Mononuclear cell (primary cell): ENCODE data around the gene SLC8B1. TPM values are rescaled to one million over a fixed set of nuclear protein-coding genes. Genes with fewer than 3 reads are reported as not detected.

Source experiments
- H3K27me3 ChIP-seq: 2 replicates; pipeline ENCODE4 v1.6.0; 2011; ENCODE audit warnings: low read length, control low read depth; ENCODE audit not compliant: insufficient read depth
- H3K4me1 ChIP-seq: 2 replicates; pipeline ENCODE4 v1.5.1; 2011; ENCODE audit warnings: mild to moderate bottlenecking, low read length, control low read depth; ENCODE audit not compliant: insufficient read depth
- H3K4me3 ChIP-seq: 2 replicates; pipeline ENCODE4 v1.5.1; 2011; ENCODE audit warnings: mild to moderate bottlenecking, low read length, moderate library complexity
- H3K9me3 ChIP-seq: 2 replicates; pipeline ENCODE4 v1.5.1; 2011; ENCODE audit warnings: low read depth, mild to moderate bottlenecking, control low read depth, low read length
- total RNA-seq: library from RNA; depleted of rRNA; stranded (reverse); fragments of >200 nt; gene quantifications from one replicate; pipeline ENCODE4 v1.2.3, GENCODE V29; 2012

Gene SLC8B1
- total RNA-seq, 1 donor = 51.2 TPM

- H3K27me3 ChIP-seq = no peaks in the 10 kb centered on the region
- no peaks in the 10 kb centered on the region for H3K4me1 ChIP-seq
- H3K4me3 ChIP-seq = no peak overlapping the region
- H3K9me3 ChIP-seq = no peaks in the 10 kb centered on the region
These were observed 50.2 kb downstream of the SLC8B1 start for GRCh38 chr12:113284751-113285150.

GRCh38 chr12:113278633-113279032 lies 56.3 kb downstream of the SLC8B1 start:
- no peaks in the 10 kb centered on the region for H3K9me3 ChIP-seq
- no peak overlapping the region for H3K4me3 ChIP-seq
- H3K4me1 ChIP-seq = no peaks in the 10 kb centered on the region
- no peaks in the 10 kb centered on the region for H3K27me3 ChIP-seq

- Histone ChIP-seq H3K4me1 (no peaks in the 10 kb centered on the region), H3K27me3 (no peaks in the 10 kb centered on the region), H3K9me3 (no peaks in the 10 kb centered on the region), H3K4me3 (no peak overlapping the region)
These were observed 56.8 kb downstream of the SLC8B1 start for GRCh38 chr12:113278141-113278540.

- no peak overlapping the region for H3K4me3 ChIP-seq
- H3K27me3 ChIP-seq = no peaks in the 10 kb centered on the region
- no peaks in the 10 kb centered on the region for H3K4me1 ChIP-seq
- H3K9me3 ChIP-seq = no peaks in the 10 kb centered on the region
These were observed 57.4 kb downstream of the SLC8B1 start for GRCh38 chr12:113277511-113277910.

GRCh38 chr12:113276946-113277500 lies 57.9 kb downstream of the SLC8B1 start:
- Histone ChIP-seq H3K27me3 (no peaks in the 10 kb centered on the region), H3K9me3 (no peaks in the 10 kb centered on the region), H3K4me1 (peaks cover 2% of the 10 kb centered on the region), H3K4me3 (no peak overlapping the region)

GRCh38 chr12:113276306-113276705 lies 58.6 kb downstream of the SLC8B1 start:
- H3K27me3 ChIP-seq = no peaks in the 10 kb centered on the region
- peaks cover 9% of the 10 kb centered on the region for H3K4me1 ChIP-seq
- no peaks in the 10 kb centered on the region for H3K9me3 ChIP-seq
- H3K4me3 ChIP-seq = no peak overlapping the region

- Histone ChIP-seq H3K27me3 (no peaks in the 10 kb centered on the region), H3K4me3 (no peak overlapping the region), H3K9me3 (no peaks in the 10 kb centered on the region), H3K4me1 (peaks cover 10% of the 10 kb centered on the region)
These were observed 60.1 kb downstream of the SLC8B1 start for GRCh38 chr12:113274848-113275247.

- no peaks in the 10 kb centered on the region for H3K27me3 ChIP-seq
- H3K4me3 ChIP-seq = no peak overlapping the region
- H3K4me1 ChIP-seq = peaks cover 10% of the 10 kb centered on the region
- H3K9me3 ChIP-seq = no peaks in the 10 kb centered on the region
These were observed 61.7 kb downstream of the SLC8B1 start for GRCh38 chr12:113273053-113273725.

GRCh38 chr12:113271853-113272561 lies 62.9 kb downstream of the SLC8B1 start:
- H3K4me3 ChIP-seq = no peak overlapping the region
- peaks cover 10% of the 10 kb centered on the region for H3K4me1 ChIP-seq
- H3K9me3 ChIP-seq = no peaks in the 10 kb centered on the region
- no peaks in the 10 kb centered on the region for H3K27me3 ChIP-seq

GRCh38 chr12:113271466-113271852 lies 63.5 kb downstream of the SLC8B1 start:
- H3K4me1 ChIP-seq = peaks cover 10% of the 10 kb centered on the region
- H3K4me3 ChIP-seq = no peak overlapping the region
- H3K9me3 ChIP-seq = no peaks in the 10 kb centered on the region
- H3K27me3 ChIP-seq = no peaks in the 10 kb centered on the region

GRCh38 chr12:113270709-113271009 lies 64.2 kb downstream of the SLC8B1 start:
- H3K27me3 ChIP-seq = no peaks in the 10 kb centered on the region
- H3K4me1 ChIP-seq = peaks cover 10% of the 10 kb centered on the region
- H3K4me3 ChIP-seq = no peak overlapping the region
- H3K9me3 ChIP-seq = no peaks in the 10 kb centered on the region

GRCh38 chr12:113269257-113269943 lies 65.5 kb downstream of the SLC8B1 start:
- H3K9me3 ChIP-seq = no peaks in the 10 kb centered on the region
- H3K4me3 ChIP-seq = no peak overlapping the region
- H3K27me3 ChIP-seq = no peaks in the 10 kb centered on the region
- peaks cover 10% of the 10 kb centered on the region for H3K4me1 ChIP-seq

- H3K27me3 ChIP-seq = no peaks in the 10 kb centered on the region
- peaks cover 15% of the 10 kb centered on the region for H3K4me1 ChIP-seq
- no peak overlapping the region for H3K4me3 ChIP-seq
- H3K9me3 ChIP-seq = no peaks in the 10 kb centered on the region
These were observed 66.3 kb downstream of the SLC8B1 start for GRCh38 chr12:113268621-113269020.

GRCh38 chr12:113268136-113268535 lies 66.8 kb downstream of the SLC8B1 start:
- no peaks in the 10 kb centered on the region for H3K27me3 ChIP-seq
- no peaks in the 10 kb centered on the region for H3K9me3 ChIP-seq
- H3K4me1 ChIP-seq = peaks cover 15% of the 10 kb centered on the region
- no peak overlapping the region for H3K4me3 ChIP-seq

- Histone ChIP-seq H3K27me3 (no peaks in the 10 kb centered on the region), H3K4me1 (peaks cover 16% of the 10 kb centered on the region), H3K4me3 (no peak overlapping the region), H3K9me3 (no peaks in the 10 kb centered on the region)
These were observed 67.3 kb downstream of the SLC8B1 start for GRCh38 chr12:113267621-113268020.
